ENCODE measurements around the gene NKTR. TPM values are rescaled to one million over a fixed set of nuclear protein-coding genes. Genes with fewer than 3 reads are reported as not detected.

Gene NKTR
- total RNA-seq, 1 experiment from 2014 or later = 23.6 TPM

DNA sequence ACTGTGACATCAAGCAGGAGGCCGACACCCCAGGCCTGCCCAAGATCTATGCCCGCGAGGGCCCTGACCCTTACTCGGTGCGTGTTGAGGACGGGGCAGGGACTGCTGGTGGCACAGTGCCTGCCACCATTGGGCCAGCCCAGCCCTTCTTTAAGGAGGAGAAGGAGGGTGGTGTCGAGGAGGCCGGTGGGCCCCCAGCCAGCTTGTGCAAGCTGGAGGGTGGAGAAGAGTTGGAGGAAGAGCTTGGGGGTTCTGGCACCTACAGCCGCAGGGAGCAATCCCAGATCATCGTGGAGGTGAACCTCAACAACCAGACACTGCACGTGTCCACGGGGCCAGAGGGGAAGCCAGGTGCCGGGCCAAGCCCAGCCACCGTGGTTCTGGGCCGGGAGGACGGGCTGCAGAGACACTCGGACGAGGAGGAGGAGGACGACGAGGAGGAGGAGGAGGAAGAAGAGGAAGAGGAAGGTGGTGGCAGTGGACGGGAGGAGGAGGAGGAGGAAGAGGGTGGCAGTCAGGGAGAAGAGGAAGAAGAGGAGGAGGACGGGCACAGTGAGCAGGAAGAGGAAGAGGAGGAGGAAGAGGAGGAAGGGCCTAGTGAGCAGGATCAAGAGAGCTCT is 58.4 kb downstream of the NKTR start:
- in situ Hi-C loops (cut with HindIII; ENCODE audit: low sequenced_read_pairs) = no loop called here
- DNase-seq (ENCODE audit: low spot score) = no peak

DNA sequence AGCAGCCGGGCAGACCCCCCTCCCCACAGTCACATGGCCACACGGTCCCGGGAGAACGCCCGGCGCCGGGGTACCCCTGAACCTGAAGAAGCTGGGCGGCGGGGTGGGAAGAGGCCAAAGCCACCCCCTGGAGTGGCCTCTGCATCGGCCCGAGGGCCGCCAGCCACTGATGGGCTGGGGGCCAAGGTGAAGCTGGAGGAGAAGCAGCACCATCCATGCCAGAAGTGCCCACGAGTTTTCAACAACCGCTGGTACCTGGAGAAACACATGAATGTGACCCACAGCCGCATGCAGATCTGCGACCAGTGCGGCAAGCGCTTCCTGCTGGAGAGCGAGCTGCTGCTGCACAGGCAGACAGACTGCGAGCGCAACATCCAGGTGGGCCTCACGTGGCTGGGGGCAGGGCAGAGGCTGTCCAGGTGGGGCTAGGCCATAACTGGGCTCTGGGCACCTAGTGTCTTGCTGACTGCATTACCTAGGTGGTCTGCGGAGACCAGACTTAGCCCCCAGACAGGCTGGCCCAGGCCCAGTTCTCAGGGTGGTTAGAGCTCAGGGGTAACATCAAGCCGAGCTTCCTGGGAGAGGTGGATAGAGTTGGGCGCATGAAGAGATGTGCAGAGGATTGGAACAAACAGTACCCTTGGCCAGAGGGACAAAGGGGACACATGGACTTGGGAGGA is 59.1 kb downstream of the NKTR start:
- no peak for DNase-seq (ENCODE audit: low spot score)

DNA sequence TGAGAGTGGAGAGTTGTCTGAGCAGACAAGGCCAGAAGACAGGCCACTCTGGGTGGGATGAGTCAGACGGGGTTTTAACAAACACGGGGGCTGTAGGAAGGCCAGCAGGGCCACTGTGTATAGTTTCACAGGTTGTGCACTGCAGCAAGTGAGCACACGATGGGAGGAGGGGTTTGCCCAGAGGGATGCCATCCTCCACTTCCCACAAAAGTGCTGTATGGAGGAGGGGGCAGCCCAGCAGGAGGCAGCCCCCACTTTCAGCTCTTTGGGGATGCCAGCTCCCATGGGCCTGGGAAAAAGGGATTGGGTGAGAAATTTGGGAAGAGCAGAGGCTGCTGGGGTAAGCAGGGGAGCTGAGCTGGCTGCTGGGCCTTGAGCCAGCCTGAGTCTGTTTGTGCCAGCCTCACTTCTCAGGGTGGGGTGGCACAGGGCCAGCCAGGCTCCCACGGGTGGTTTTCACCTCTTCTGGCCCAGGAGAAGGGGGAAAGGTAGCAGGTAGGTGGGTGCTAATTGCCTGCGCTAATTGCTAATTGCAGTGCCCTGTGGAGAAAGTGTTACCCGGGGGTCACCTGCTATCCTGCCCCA is 59.7 kb downstream of the NKTR start:
- in situ Hi-C loops (cut with HindIII; ENCODE audit: low sequenced_read_pairs) = no loop called here
- no peak for DNase-seq (ENCODE audit: low spot score)

More for the DNA sequence above, 59.1 kb downstream of the NKTR start:
- in situ Hi-C loops (cut with HindIII; ENCODE audit: low sequenced_read_pairs) = no loop called here

DNA sequence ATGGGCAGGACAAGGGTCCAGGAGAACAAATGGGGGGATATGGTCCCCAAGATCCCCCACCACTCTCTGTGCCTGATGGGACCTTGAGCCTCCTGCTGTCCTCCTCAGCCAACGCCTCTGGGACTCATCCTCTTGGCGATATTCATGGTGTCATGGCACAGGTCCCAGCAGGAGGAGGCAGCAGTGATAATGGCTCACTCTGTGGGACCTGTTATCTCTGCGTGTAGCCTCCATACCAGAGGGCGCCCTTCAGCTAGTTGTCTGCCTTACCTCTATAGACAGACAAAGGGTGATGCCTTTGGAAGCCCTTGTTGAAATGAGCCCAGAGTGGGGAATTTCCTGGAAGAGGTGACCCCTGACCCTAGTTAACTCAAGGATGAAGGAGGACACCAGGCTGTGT is 60.4 kb downstream of the NKTR start:
- in situ Hi-C loops (cut with HindIII; ENCODE audit: low sequenced_read_pairs) = no loop called here
- no peak for DNase-seq (ENCODE audit: low spot score)

DNA sequence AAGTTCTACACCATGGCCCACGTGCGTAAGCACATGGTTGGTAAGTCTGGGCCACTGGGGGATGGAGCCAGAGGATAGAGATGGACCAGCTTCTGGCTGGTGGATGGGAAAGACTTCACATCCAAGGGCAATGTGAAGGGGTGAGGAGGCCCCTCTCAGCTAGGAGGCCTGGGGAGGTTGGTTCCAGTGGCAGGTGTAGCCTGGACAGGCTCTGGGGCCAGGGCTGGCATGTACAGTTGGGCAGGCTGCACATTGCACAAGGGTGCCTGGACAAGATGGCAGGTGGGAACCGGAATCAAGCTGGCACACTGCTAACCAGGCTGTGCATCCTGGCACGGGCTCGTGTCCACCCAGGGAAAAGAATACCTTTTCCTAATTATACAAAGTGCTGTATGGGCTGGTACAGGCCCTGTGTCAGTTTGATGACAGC is 61.1 kb downstream of the NKTR start:
- in situ Hi-C loops (cut with HindIII; ENCODE audit: low sequenced_read_pairs) = no loop called here
- DNase-seq (ENCODE audit: low spot score) = peak; percentile 61

DNA sequence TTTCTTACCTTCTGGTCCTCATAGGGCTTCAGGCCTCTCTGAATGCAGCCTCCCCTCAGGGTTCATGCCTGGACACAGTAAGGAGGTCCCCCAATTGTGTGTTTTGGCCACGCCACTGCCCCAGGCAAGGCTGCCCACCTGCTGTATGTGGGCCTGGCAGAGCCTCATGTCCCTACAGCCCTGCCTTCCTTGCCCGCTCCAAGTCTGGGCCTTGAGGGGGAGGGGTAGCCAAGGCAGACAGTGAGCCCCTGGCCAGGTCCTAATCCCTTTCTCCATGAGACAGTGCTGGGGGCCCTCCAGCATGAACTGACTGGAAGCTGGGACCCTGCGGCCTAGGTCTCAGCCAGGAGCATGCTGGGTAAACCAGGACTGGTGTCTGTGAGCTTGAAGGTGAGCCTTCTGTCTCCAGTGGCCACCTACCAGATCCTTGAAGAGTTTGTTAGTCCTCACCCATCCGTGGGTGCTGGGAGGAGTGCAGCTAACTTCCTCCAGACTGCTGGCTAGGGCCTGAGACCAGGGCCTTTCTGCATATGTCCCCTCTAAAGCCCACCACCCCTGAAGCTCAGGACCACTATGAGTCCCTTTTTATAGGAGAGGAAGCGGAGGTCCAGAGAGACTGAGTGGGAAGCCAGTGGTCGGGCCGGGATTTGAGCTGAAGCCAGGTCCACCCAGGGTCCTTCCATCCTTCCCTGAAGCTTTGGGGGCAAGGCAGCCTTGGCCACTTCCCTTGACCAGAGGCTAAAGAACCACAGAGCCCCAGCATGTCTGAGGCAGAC is 61.7 kb downstream of the NKTR start:
- no peak for DNase-seq (ENCODE audit: low spot score)
- in situ Hi-C loops (cut with HindIII; ENCODE audit: low sequenced_read_pairs) = no loop called here

DNA sequence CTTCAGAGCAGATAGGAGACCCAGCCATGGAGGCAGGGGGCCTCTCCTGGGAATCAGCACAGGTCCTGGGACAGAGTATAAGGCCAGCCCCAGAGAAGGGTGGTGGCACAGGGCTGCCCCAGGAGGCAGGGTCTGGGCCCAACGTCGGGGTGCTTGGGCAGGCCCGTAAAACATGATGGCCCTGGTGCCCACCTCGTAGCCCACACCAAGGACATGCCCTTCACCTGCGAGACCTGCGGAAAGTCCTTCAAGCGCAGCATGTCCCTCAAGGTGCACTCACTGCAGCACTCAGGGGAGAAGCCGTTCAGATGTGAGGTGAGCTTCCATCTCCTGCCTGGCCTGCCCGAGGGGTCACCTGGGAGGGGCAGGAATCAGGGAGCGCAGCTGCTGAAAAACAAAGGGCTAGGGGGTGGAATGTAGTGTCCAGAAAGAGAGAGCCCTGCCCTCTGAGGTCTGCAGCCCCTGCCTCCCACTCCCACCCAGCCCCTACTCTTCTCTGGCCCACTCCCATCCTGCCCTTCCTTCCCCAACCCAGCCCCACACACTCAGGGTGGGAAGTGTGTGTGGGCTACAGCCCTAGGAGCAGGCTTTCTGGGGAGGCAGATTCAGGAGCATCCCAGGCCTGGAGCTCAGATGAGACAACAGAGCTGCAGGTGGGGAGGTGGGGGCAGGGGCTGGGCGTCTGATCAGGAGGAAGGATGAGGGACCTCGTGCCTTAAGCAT is 62.5 kb downstream of the NKTR start:
- in situ Hi-C loops (cut with HindIII; ENCODE audit: low sequenced_read_pairs) = no loop called here
- DNase-seq (ENCODE audit: low spot score) = no peak

DNA sequence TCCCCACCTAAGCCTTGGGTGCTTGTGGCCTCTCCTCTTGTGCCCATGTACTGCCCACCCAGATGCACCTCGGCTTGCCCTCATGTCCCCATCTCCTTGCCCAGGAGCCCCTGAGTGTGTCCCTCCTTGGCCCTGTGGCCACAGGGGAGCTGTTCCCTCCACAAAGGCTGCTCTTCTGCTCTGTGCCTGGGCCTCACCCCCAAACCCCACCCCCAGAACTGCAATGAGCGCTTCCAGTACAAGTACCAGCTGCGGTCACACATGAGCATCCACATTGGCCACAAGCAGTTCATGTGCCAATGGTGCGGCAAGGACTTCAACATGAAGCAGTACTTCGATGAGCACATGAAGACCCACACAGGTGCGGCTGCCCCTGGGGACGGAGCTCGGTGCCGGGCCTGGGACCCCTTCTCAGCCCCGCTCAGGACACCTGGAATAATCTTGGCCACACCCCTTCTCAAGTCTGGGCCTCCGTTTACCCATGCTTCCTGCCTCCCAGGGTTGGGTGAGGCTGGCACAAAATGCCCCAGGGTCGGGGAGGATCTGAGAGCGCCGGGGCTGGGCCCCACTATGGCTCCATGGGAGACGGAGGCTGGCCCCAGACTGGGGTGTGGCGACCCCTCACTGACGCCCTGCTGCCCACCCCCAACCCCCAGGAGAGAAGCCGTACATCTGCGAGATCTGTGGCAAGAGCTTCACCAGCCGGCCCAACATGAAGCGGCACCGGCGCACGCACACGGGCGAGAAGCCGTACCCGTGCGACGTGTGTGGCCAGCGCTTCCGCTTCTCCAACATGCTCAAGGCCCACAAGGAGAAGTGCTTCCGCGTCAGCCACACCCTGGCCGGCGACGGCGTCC is 63.3 kb downstream of the NKTR start:
- no peak for DNase-seq (ENCODE audit: low spot score)
- in situ Hi-C loops (cut with HindIII; ENCODE audit: low sequenced_read_pairs) = no loop called here

DNA sequence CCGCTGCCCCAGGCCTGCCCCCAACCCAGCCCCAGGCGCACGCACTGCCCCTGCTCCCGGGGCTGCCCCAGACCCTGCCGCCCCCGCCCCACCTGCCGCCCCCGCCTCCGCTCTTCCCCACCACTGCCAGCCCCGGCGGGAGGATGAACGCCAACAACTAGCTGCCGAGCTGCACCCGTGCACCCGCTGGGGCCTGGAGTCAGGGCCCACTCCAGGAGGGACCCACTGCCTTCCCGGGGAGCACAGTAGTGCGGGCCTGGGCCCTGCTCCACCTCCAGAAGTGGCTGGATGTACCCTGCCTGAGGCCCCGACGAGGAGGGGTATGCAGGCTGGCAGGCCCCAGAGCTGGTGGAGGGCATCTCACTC is 63.9 kb downstream of the NKTR start:
- in situ Hi-C loops (cut with HindIII; ENCODE audit: low sequenced_read_pairs) = no loop called here
- DNase-seq (ENCODE audit: low spot score) = no peak

DNA sequence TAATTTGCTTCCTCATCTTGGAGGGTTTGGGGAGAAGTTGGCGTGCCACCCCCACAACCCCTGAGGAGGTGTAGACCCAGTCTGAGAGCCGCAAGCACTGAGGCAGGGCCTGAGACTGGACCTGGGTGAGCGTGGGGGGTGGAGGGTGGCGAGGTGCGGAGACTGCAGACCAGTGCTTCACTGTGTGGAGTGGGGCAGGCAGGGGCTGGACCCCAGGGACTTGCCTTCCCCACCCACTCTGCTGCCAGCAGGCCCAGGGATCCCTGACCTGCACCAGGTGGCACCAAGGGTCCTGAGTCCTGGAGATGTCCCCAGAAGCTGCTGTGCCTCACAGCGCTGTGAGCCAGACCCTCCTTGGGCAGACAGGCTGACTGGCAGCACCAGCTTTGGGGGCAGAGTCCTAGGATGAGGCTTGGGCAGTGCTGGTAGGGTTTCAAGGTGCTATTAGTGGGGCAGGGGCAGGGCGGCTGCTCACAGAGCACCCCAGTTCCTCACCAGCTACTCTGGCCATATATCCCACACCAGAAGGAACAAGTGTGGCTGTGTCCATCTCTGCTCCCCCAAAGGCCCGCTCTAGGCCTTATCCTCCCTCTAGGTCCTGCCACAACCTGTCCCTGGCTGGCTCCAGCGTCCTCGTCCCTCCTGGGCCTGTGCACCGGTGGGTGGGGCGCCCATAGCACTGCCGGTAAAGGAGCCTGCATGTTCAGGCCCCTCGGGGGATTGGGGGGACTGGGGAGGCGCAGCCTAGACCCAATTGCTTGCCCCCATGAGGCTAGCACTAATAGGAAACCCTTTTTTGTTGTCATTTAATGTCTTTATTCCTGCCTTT is 64.8 kb downstream of the NKTR start:
- no peak for DNase-seq (ENCODE audit: low spot score)
- in situ Hi-C loops (cut with HindIII; ENCODE audit: low sequenced_read_pairs) = no loop called here

DNA sequence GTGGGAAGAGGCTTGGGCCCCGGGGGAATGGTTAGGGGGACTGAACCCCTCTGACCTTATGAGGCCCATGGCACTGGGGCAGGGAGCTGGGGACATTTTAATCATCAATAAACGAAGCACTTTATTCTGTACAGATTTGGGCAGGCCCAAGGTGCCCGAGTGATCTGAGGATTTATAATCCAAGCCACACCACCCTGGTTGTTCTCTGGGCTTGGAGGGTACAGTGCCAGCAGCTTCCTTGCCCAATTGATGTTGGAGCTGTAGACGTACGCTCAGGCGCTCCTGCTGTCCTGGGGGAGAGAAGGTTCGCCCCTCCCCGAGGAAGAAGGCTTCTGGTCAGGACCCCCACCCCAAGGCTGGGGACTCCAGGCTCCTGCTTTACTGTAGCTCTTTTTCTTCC is 65.5 kb downstream of the NKTR start:
- DNase-seq (ENCODE audit: low spot score) = no peak
- in situ Hi-C loops (cut with HindIII; ENCODE audit: low sequenced_read_pairs) = no loop called here

DNA sequence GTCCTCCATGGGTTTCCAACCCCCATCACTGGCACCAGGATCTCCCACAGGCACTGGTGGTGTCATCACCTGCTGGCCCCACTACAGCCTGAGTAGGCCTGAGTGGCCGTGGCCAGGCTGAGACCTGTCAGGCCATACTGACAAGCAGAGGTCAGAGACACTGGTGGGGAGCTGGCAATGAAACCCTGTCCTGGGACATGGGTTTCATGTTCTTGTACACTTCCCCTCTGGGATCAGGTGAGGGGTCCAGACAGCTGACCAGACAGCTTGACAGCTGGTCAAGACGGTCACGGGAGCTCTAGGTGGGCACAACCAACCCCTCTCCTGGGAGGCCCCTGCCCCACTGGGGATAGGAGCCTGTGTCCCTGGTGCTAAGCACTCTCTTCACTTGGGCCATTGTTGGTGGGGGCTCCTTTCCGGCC is 66.1 kb downstream of the NKTR start:
- in situ Hi-C loops (cut with HindIII; ENCODE audit: low sequenced_read_pairs) = no loop called here
- DNase-seq (ENCODE audit: low spot score) = no peak

DNA sequence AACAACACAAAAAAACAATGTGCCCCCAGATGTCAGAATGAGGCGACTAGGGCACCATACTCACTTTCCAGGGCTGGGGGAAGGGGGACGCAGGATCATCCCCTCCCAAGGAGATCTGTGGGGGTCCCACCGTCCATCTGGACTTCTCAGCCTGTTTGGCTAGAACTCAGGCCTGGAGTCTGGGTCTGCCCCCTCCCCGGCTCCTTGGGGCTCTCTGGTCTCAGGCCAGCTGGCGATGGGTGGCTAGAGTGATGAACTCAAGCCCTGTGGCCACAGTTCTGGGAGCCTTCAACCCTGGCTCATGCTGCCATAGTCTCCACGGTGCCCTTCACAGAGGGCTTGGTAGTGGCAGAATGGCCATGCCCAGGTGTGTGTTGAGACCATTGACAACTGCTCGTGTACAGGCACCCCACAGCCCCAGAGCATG is 66.6 kb downstream of the NKTR start:
- in situ Hi-C loops (cut with HindIII; ENCODE audit: low sequenced_read_pairs) = no loop called here
- no peak for DNase-seq (ENCODE audit: low spot score)

DNA sequence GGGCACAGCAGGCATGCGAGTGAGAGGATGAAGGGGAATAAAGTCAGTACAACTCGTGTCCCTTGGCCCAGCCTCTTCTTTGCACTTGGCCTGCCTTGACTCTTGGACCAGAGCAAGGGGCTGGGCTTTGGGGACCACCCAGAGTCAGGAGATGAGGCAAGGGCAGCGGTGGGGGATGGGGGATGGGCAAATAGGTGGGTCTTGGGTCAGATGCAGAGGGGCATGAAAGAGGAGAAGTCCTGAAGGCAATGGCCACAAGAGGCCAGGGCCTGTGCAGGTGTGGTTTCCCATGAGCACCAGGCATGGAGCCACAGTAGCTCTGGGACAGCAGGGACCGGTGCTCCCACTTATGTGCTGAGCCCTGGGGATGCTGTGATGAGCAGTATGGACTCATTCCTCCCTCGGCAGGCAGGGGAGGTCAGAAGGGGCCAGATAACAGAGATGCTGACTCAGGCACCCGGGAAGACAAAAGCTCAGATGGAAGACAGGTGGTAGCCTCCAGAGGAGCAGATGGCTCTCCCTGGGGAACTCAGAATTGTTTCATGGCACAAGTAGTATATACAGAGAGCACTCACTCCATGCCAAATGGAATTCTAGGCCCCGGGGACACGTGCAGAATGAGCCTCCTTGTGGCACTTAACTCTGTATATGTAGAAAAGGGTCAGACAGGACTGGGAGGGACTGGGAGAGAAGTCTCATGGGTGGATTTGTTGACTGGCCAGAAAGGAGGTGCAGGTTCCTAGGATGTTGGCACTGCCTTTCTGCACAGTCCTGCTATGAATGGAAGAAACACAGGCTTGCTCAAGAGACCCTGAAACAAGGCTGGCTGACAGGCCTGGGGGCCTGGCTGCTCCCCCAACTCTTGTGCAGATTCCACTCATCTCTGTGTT is 67.3 kb downstream of the NKTR start:
- peak; percentile 84 for DNase-seq (ENCODE audit: low spot score)
- in situ Hi-C loops (cut with HindIII; ENCODE audit: low sequenced_read_pairs) = no loop called here

DNA sequence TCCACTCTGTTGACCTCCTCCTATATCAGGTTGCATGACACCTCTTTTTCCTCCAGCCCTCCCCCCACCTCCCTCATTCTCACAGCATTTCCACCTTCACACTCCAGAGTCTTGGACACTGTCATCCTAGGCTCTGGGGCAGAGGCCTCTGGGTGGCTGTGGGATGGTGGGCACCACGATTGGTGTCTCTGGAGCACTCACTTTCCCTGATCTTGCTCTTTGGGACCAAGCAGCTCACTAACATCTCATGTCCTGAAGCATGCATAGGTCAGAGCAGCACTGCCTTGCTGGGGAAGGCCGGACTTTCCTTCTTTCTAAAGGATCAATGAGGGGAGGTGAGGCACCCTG is 67.9 kb downstream of the NKTR start:
- DNase-seq (ENCODE audit: low spot score) = no peak

DNA sequence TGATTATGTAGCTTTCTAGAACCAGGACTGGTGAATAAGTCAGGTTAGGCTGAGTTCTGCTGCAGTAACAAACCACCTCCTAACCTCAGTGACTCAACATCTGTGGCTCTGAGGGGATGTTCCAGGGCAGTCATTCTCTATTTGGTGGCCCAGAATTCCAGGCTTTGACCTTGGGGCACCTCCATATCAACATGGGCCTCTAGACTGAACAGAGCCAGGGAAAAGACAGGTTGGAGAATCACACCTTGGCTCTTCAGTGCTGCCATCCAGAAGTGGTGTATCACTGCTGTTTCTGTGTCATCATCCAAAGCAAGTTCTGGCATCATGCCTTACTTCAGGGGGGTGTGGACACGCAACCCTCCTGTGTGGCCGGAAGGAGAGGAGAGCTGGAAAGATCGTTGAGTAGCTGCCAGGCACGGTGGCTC is 68.3 kb downstream of the NKTR start:
- no peak for DNase-seq (ENCODE audit: low spot score)
- in situ Hi-C loops (cut with HindIII; ENCODE audit: low sequenced_read_pairs) = no loop called here

More for the DNA sequence above, 67.9 kb downstream of the NKTR start:
- in situ Hi-C loops (cut with HindIII; ENCODE audit: low sequenced_read_pairs) = no loop called here

DNA sequence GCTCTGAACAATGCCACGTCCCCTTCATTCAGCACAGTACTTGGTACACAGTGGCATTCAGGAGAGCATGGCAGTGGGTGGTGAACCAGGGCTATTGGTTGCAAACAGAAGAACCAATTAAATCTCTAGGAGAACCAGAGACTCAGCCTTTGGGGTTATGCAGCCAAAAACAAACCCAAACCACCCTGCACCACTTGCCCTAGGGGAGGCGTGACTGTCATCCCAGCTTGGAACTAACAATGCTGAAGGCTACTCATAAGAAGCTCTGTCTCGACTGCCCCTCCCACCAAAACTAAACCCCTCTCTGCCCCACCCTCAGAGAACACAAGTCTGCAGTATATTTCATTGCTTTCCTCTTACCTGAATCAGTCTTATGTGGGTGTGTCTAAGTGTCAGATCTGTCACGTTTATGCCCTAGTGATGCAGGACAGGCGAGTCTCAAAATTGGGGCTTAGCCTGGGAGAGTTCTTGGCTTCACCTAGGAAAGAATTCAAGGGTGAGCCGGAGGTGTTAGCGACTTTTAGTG is 69.6 kb downstream of the NKTR start:
- in situ Hi-C loops (cut with HindIII; ENCODE audit: low sequenced_read_pairs) = no loop called here
- DNase-seq (ENCODE audit: low spot score) = no peak

Measured in G401 (cell line).